Measurements from ENCODE around the gene SLIT1. TPM values are rescaled to one million over a fixed set of nuclear protein-coding genes. Genes with fewer than 3 reads are reported as not detected.

The SLIT1 gene
- total RNA-seq, 1 donor from 2014 or later, result 0.23 TPM

GRCh38 chr10:97089209-97089870 is 96.4 kb downstream of the SLIT1 start:
- peaks cover 13% of the 10 kb centered on the region for H3K4me1 Mint-ChIP-seq (ENCODE audit: low read depth, unreplicated experiment)
- no peaks in the 10 kb centered on the region for H3K9me3 Mint-ChIP-seq (ENCODE audit: unreplicated experiment)
- H3K4me2 ChIP-seq (ENCODE audit: low read length), result no peak overlapping the region
- peaks cover 31% of the 10 kb centered on the region for H3K27me3 ChIP-seq (ENCODE audit: insufficient read depth, low read length)
- no peaks in the 10 kb centered on the region for H3K36me3 ChIP-seq (ENCODE audit: insufficient read depth, low read length)
- H3K36me3 Mint-ChIP-seq (ENCODE audit: low read depth, unreplicated experiment), result no peaks in the 10 kb centered on the region
- H2AFZ ChIP-seq (ENCODE audit: low read depth, low read length), result no peak overlapping the region
- H3K27ac ChIP-seq (ENCODE audit: low read depth, low read length), result no peak overlapping the region
- no peak overlapping the region for H3K4me3 ChIP-seq (ENCODE audit: insufficient read depth, low read depth, low read length)
- DNase-seq (ENCODE audit: low read depth) (no peak), FAIRE-seq (no peak)
- no peak overlapping the region for H3K4me3 Mint-ChIP-seq (ENCODE audit: unreplicated experiment)
- no peak for TF ChIP-seq CTCF (IDR thresholded peaks at IDR 0.05; ENCODE audit: insufficient read depth, low read depth, low read length)
- no peak for TF ChIP-seq EZH2 (IDR thresholded peaks at IDR 0.05; ENCODE audit: insufficient read depth, low read length)
- peaks cover 3% of the 10 kb centered on the region for H3K9me3 ChIP-seq (ENCODE audit: insufficient read depth, low read depth, low read length)
- no peak overlapping the region for H3K9ac ChIP-seq (ENCODE audit: low read length)
- H3K27ac Mint-ChIP-seq (ENCODE audit: unreplicated experiment), result no peak overlapping the region
- H3K27me3 Mint-ChIP-seq (ENCODE audit: low read depth, unreplicated experiment), result peaks cover 72% of the 10 kb centered on the region
- no peaks in the 10 kb centered on the region for H3K79me2 ChIP-seq (ENCODE audit: insufficient read depth, low read length)
- H4K20me1 ChIP-seq (ENCODE audit: insufficient read depth, low read length), result no peaks in the 10 kb centered on the region
- no peaks in the 10 kb centered on the region for H3K4me1 ChIP-seq (ENCODE audit: insufficient read depth, low read length)

GRCh38 chr10:97087296-97087695 is 98.5 kb downstream of the SLIT1 start:
- FAIRE-seq, result no peak
- Mint-ChIP-seq H3K27ac (ENCODE audit: unreplicated experiment) (no peak overlapping the region), H3K27me3 (ENCODE audit: low read depth, unreplicated experiment) (peaks cover 68% of the 10 kb centered on the region), H3K36me3 (ENCODE audit: low read depth, unreplicated experiment) (no peaks in the 10 kb centered on the region), H3K4me3 (ENCODE audit: unreplicated experiment) (no peak overlapping the region), H3K9me3 (ENCODE audit: unreplicated experiment) (no peaks in the 10 kb centered on the region), H3K4me1 (ENCODE audit: low read depth, unreplicated experiment) (peaks cover 13% of the 10 kb centered on the region)
- no peak overlapping the region for H3K4me2 ChIP-seq (ENCODE audit: low read length)
- no peaks in the 10 kb centered on the region for H3K36me3 ChIP-seq (ENCODE audit: insufficient read depth, low read length)
- peaks cover 27% of the 10 kb centered on the region for H3K27me3 ChIP-seq (ENCODE audit: insufficient read depth, low read length)
- H3K79me2 ChIP-seq (ENCODE audit: insufficient read depth, low read length), result no peaks in the 10 kb centered on the region
- no peak overlapping the region for H2AFZ ChIP-seq (ENCODE audit: low read depth, low read length)
- no peak overlapping the region for H3K9ac ChIP-seq (ENCODE audit: low read length)
- no peak for DNase-seq (ENCODE audit: low read depth)
- no peak overlapping the region for H3K4me3 ChIP-seq (ENCODE audit: insufficient read depth, low read depth, low read length)
- H3K27ac ChIP-seq (ENCODE audit: low read depth, low read length), result no peak overlapping the region
- H3K9me3 ChIP-seq (ENCODE audit: insufficient read depth, low read depth, low read length), result no peaks in the 10 kb centered on the region
- no peaks in the 10 kb centered on the region for H4K20me1 ChIP-seq (ENCODE audit: insufficient read depth, low read length)
- no peaks in the 10 kb centered on the region for H3K4me1 ChIP-seq (ENCODE audit: insufficient read depth, low read length)
- no peak for TF ChIP-seq CTCF (IDR thresholded peaks at IDR 0.05; ENCODE audit: insufficient read depth, low read depth, low read length)
- no peak for TF ChIP-seq EZH2 (IDR thresholded peaks at IDR 0.05; ENCODE audit: insufficient read depth, low read length)

- Mint-ChIP-seq H3K4me1 (ENCODE audit: low read depth, unreplicated experiment) (peaks cover 13% of the 10 kb centered on the region), H3K36me3 (ENCODE audit: low read depth, unreplicated experiment) (no peaks in the 10 kb centered on the region), H3K27me3 (ENCODE audit: low read depth, unreplicated experiment) (peaks cover 67% of the 10 kb centered on the region), H3K9me3 (ENCODE audit: unreplicated experiment) (no peaks in the 10 kb centered on the region), H3K4me3 (ENCODE audit: unreplicated experiment) (no peak overlapping the region), H3K27ac (ENCODE audit: unreplicated experiment) (no peak overlapping the region)
- no peaks in the 10 kb centered on the region for H3K36me3 ChIP-seq (ENCODE audit: insufficient read depth, low read length)
- TF ChIP-seq CTCF (IDR thresholded peaks at IDR 0.05; ENCODE audit: insufficient read depth, low read depth, low read length), result no peak
- no peak for TF ChIP-seq EZH2 (IDR thresholded peaks at IDR 0.05; ENCODE audit: insufficient read depth, low read length)
- H3K27me3 ChIP-seq (ENCODE audit: insufficient read depth, low read length), result peaks cover 21% of the 10 kb centered on the region
- no peak overlapping the region for H3K27ac ChIP-seq (ENCODE audit: low read depth, low read length)
- H3K9ac ChIP-seq (ENCODE audit: low read length), result no peak overlapping the region
- no peaks in the 10 kb centered on the region for H3K9me3 ChIP-seq (ENCODE audit: insufficient read depth, low read depth, low read length)
- H4K20me1 ChIP-seq (ENCODE audit: insufficient read depth, low read length), result no peaks in the 10 kb centered on the region
- no peak for FAIRE-seq
- H3K4me2 ChIP-seq (ENCODE audit: low read length), result no peak overlapping the region
- no peaks in the 10 kb centered on the region for H3K79me2 ChIP-seq (ENCODE audit: insufficient read depth, low read length)
- no peak for DNase-seq (ENCODE audit: low read depth)
- H3K4me3 ChIP-seq (ENCODE audit: insufficient read depth, low read depth, low read length), result no peak overlapping the region
- H3K4me1 ChIP-seq (ENCODE audit: insufficient read depth, low read length), result no peaks in the 10 kb centered on the region
- no peak overlapping the region for H2AFZ ChIP-seq (ENCODE audit: low read depth, low read length)
These were observed 99.2 kb downstream of the SLIT1 start for GRCh38 chr10:97086530-97086929.
